Loucy (cell line): ENCODE results near the gene BMP6.

Experiments
- H2AFZ ChIP-seq: fragments of 200-600 bp; sonication (generic); 2 replicates; pipeline ENCODE4 v1.6.0; 2016; ENCODE audit warnings: antibody characterized with exemption, mild to moderate bottlenecking, low read length, moderate library complexity
- H3F3A ChIP-seq: fragments of 200-600 bp; 2 replicates; pipeline ENCODE4 v1.6.0; 2016; ENCODE audit warnings: antibody characterized with exemption, low read depth, mild to moderate bottlenecking
- H3K27me3 ChIP-seq: fragments of 200-600 bp; sonication (generic); 2 replicates; pipeline ENCODE4 v1.6.1; 2014; ENCODE audit warnings: low read length, mild to moderate bottlenecking; ENCODE audit not compliant: insufficient read depth, poor library complexity, severe bottlenecking
- H3K36me3 ChIP-seq: fragments of 200-600 bp; sonication (generic); 2 replicates; pipeline ENCODE4 v1.6.1; 2016; ENCODE audit warnings: low read length; ENCODE audit not compliant: insufficient read depth
- H3K4me1 ChIP-seq: fragments of 200-600 bp; sonication (generic); 2 replicates; pipeline ENCODE4 v1.5.1; 2014; ENCODE audit warnings: low read length, mild to moderate bottlenecking; ENCODE audit not compliant: insufficient read depth, poor library complexity, severe bottlenecking
- H3K4me2 ChIP-seq: fragments of 200-600 bp; sonication (generic); 2 replicates; pipeline ENCODE4 v1.6.0; 2014; ENCODE audit warnings: antibody characterized with exemption, low read length, low read depth, mild to moderate bottlenecking; ENCODE audit not compliant: poor library complexity, severe bottlenecking
- H3K4me3 ChIP-seq: fragments of 200-600 bp; sonication (generic); 2 replicates; pipeline ENCODE4 v1.5.1; 2014; ENCODE audit warnings: low read length, mild to moderate bottlenecking, mixed read lengths; ENCODE audit not compliant: poor library complexity, severe bottlenecking
- H3K79me2 ChIP-seq: fragments of 200-600 bp; sonication (generic); 2 replicates; pipeline ENCODE4 v1.6.1; 2014; ENCODE audit warnings: low read length; ENCODE audit not compliant: insufficient read depth
- H3K9ac ChIP-seq: fragments of 200-600 bp; sonication (generic); 2 replicates; pipeline ENCODE4 v1.6.0; 2014; ENCODE audit warnings: mild to moderate bottlenecking, low read depth, low read length, moderate library complexity; ENCODE audit not compliant: poor library complexity, severe bottlenecking
- H3K9me2 ChIP-seq: fragments of 200-600 bp; sonication (generic); replicated peaks from 2 replicates; pipeline ENCODE4 v1.6.1; 2016; ENCODE audit warnings: low read depth, low read length, mixed read lengths
- H3K9me3 ChIP-seq: fragments of 200-600 bp; sonication (generic); 2 replicates; pipeline ENCODE4 v1.6.1; 2014; ENCODE audit warnings: mild to moderate bottlenecking, antibody characterized with exemption, low read length, low read depth; ENCODE audit not compliant: insufficient read depth
- H4K20me1 ChIP-seq: fragments of 200-600 bp; sonication (generic); 2 replicates; pipeline ENCODE4 v1.6.0; 2014; ENCODE audit warnings: antibody characterized with exemption, low read length, mild to moderate bottlenecking; ENCODE audit not compliant: insufficient read depth, poor library complexity, severe bottlenecking
- EZH2phosphoT487 ChIP-seq: fragments of 200-600 bp; IDR thresholded peaks from 2 replicates; pipeline ENCODE4 v1.6.1; 2018; ENCODE audit warnings: antibody characterized with exemption, mild to moderate bottlenecking, moderate library complexity, borderline replicate concordance
- TF ChIP-seq, protein P1 (sequence below): fragments of 200-600 bp; sonication (generic); conservative IDR thresholded peaks from 2 replicates; pipeline ENCODE4 v1.5.1; 2014; ENCODE audit warnings: mild to moderate bottlenecking, antibody characterized with exemption, low read length

BMP6 gene

DNA sequence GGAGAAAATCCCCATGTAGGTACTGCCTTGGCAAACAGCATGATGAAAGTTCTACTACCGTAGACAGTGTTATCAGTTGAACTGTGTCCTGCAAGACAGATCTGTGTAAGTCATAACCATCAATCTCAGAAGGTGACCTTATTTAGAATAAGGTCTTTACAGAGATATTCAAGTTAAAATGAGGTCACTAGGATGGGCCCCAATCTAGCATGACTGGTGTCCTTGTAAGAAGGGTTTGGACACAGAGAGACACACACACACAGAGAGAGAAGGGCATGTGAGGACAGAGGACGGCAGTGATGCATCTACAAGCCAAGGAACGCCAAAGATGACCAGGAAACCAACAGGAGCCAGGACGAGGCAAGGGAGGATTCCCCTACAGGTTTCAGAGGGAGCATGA, 175.9 kb downstream of the BMP6 start:
- no peak overlapping the region for H3K4me3 ChIP-seq
- peaks cover 17% of the 10 kb centered on the region for H4K20me1 ChIP-seq
- no peaks in the 10 kb centered on the region for H3F3A ChIP-seq
- H3K9me2 ChIP-seq, result no peaks in the 10 kb centered on the region
- H3K79me2 ChIP-seq, result peaks cover 25% of the 10 kb centered on the region
- no peak overlapping the region for H3K4me2 ChIP-seq
- H3K36me3 ChIP-seq, result peaks cover 82% of the 10 kb centered on the region; the same call in 1 of the 2 replicates
- H2AFZ ChIP-seq, result no peak overlapping the region
- peaks cover 10% of the 10 kb centered on the region for H3K4me1 ChIP-seq
- no peak overlapping the region for H3K9ac ChIP-seq
- TF ChIP-seq EZH2phosphoT487, result no peak
- TF ChIP-seq, protein P1, sequence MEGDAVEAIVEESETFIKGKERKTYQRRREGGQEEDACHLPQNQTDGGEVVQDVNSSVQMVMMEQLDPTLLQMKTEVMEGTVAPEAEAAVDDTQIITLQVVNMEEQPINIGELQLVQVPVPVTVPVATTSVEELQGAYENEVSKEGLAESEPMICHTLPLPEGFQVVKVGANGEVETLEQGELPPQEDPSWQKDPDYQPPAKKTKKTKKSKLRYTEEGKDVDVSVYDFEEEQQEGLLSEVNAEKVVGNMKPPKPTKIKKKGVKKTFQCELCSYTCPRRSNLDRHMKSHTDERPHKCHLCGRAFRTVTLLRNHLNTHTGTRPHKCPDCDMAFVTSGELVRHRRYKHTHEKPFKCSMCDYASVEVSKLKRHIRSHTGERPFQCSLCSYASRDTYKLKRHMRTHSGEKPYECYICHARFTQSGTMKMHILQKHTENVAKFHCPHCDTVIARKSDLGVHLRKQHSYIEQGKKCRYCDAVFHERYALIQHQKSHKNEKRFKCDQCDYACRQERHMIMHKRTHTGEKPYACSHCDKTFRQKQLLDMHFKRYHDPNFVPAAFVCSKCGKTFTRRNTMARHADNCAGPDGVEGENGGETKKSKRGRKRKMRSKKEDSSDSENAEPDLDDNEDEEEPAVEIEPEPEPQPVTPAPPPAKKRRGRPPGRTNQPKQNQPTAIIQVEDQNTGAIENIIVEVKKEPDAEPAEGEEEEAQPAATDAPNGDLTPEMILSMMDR, result no peak
- H3K9me3 ChIP-seq, result no peaks in the 10 kb centered on the region
- H3K27me3 ChIP-seq, result no peaks in the 10 kb centered on the region

DNA sequence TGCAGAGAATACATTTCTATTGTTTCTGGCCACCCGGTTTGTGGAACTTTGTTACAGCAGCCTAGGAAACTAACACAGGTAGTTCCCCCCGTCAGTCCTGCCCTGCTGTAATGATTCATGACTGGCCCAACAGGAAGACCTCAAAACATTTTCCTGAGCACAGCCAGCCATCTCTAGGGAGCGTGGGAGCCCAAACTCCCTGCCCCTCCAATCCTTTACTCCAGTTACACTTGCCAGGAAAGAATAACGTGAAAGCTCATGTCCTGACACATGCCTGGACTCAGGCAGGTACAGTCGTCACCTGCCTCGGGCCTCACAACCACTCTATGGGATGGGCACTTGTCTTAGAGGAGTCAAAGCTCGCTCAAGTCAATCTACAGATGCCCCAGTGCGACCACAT, 176.3 kb downstream of the BMP6 start:
- H3K4me1 ChIP-seq, result peaks cover 14% of the 10 kb centered on the region
- H3F3A ChIP-seq, result no peaks in the 10 kb centered on the region
- H3K9ac ChIP-seq, result no peak overlapping the region
- H4K20me1 ChIP-seq, result peaks cover 21% of the 10 kb centered on the region
- H3K9me3 ChIP-seq, result no peaks in the 10 kb centered on the region
- H3K79me2 ChIP-seq, result peaks cover 29% of the 10 kb centered on the region
- H3K27me3 ChIP-seq, result no peaks in the 10 kb centered on the region
- H3K4me2 ChIP-seq, result no peak overlapping the region
- no peak overlapping the region for H2AFZ ChIP-seq
- H3K36me3 ChIP-seq, result peaks cover 77% of the 10 kb centered on the region; the same call in 1 of the 2 replicates
- no peaks in the 10 kb centered on the region for H3K9me2 ChIP-seq
- no peak overlapping the region for H3K4me3 ChIP-seq
- TF ChIP-seq, protein P1, result no peak
- TF ChIP-seq EZH2phosphoT487, result no peak

DNA sequence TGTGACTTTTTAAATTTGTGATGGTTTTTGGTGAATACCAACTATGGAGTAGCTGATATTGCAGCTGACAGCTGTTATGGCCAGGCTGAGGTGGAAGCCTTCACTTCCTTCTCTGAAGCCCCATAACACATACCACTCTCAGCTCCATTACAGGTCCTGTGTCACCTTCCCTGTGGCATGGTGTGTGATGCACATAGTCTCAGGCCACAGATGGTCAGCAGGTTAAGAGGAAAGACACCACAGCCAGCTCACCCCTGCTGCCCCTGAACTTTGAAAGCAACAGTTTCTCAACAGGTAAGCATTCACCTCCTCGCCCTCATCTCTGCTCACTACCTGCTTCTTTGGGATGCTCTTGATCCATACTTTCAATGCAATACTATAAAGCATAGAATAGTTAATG, 177.0 kb downstream of the BMP6 start:
- Histone ChIP-seq H3K9ac (no peak overlapping the region), H4K20me1 (peaks cover 28% of the 10 kb centered on the region), H3K4me2 (no peak overlapping the region), H3F3A (no peaks in the 10 kb centered on the region), H3K4me1 (peaks cover 21% of the 10 kb centered on the region), H3K79me2 (peaks cover 36% of the 10 kb centered on the region), H3K9me2 (no peaks in the 10 kb centered on the region), H3K9me3 (no peaks in the 10 kb centered on the region), H3K4me3 (no peak overlapping the region), H2AFZ (no peak overlapping the region), H3K36me3 (peaks cover 71% of the 10 kb centered on the region; the same call in 1 of the 2 replicates), H3K27me3 (no peaks in the 10 kb centered on the region)
- TF ChIP-seq, protein P1, result no peak
- TF ChIP-seq EZH2phosphoT487, result no peak
